K562 (cell line): ENCODE results near the gene ENSA. TPM values are rescaled to one million over a fixed set of nuclear protein-coding genes. Genes with fewer than 3 reads are reported as not detected.
A peak's percentile ranks its signal among the peaks of the same experiment; 100 is the strongest.

Source experiments
- BRD9 ChIP-seq: fragments of 450-650 bp; IDR thresholded peaks from 2 replicates; pipeline ENCODE4 v1.6.1; 2018; ENCODE audit warnings: low read depth; ENCODE audit not compliant: partially characterized antibody
- CREB1 ChIP-seq, 2 experiments: sonication (generic) in 1 of 2; formaldehyde crosslinking in 1 of 2; IDR thresholded peaks; 2 replicates each; pipeline versions ENCODE4 v1.6.1 to v1.8.0; 2012 to 2022; ENCODE audit warnings: inconsistent platforms in 1 of 2, mild to moderate bottlenecking in 1 of 2, missing genetic modification reagents in 1 of 2, moderate library complexity in 1 of 2
- EP300 ChIP-seq: IDR thresholded peaks from 2 replicates; pipeline ENCODE4 v1.6.1; 2012; ENCODE audit warnings: low read length, improper control_type of control experiment
- GTF2F1 ChIP-seq: IDR thresholded peaks from 2 replicates; pipeline ENCODE4 v1.6.1; 2011; ENCODE audit warnings: low read depth, low read length, improper control_type of control experiment
- HDAC2 ChIP-seq: fragments of 450-650 bp; IDR thresholded peaks from 2 replicates; pipeline ENCODE4 v1.6.1; 2016; ENCODE audit warnings: mild to moderate bottlenecking
- MEIS2 ChIP-seq: fragments of 450-650 bp; IDR thresholded peaks from 2 replicates; pipeline ENCODE4 v1.6.1; 2014; ENCODE audit warnings: mild to moderate bottlenecking; ENCODE audit not compliant: partially characterized antibody
- MTA2 ChIP-seq: fragments of 450-650 bp; IDR thresholded peaks from 2 replicates; pipeline ENCODE4 v1.6.1; 2016; ENCODE audit warnings: low read depth
- POLR2B ChIP-seq: fragments of 450-650 bp; IDR thresholded peaks from 2 replicates; pipeline ENCODE4 v1.6.1; 2018; ENCODE audit warnings: low read depth; ENCODE audit not compliant: partially characterized antibody
- TAF1 ChIP-seq: IDR thresholded peaks from 2 replicates; pipeline ENCODE4 v1.6.1; 2011; ENCODE audit warnings: mild to moderate bottlenecking, low read length, moderate library complexity; ENCODE audit not compliant: insufficient read depth, control insufficient read depth, severe bottlenecking; ENCODE audit errors: extremely low read depth
- ZNF239 ChIP-seq: fragments of 250-450 bp; sonication (Bioruptor Pico); IDR thresholded peaks from 2 replicates; pipeline ENCODE4 v1.4.0; 2020; ENCODE audit warnings: mild to moderate bottlenecking
- ZNF766 ChIP-seq: fragments of 200-800 bp; sonication (Bioruptor generic); conservative IDR thresholded peaks from 2 replicates; pipeline ENCODE4 v1.6.1; 2016; ENCODE audit warnings: missing genetic modification characterization, missing compliant biosample characterization
- polyA plus RNA-seq, 8 experiments: library from polyadenylated mRNA; depleted of rRNA in 4 of 8; stranded (reverse) in 5 of 8; unstranded in 3 of 8; fragments of >200 nt; fragmentation: Nextera tagmentation in 2 of 8; fragmentation: Illumina TruSeq in 1 of 8; extraction: Ambion mirVana in 2 of 8; extraction: Trizol in 1 of 8; gene quantifications; 2 replicates each; pipeline versions ENCODE4 v1.2.1 to v1.2.3, GENCODE V29; 2011 to 2014; ENCODE audit warnings: inconsistent platforms in 1 of 8, missing spikeins in 1 of 8
- total RNA-seq, 7 experiments: library from RNA; depleted of rRNA in 6 of 7; stranded (reverse); fragments of >200 nt in 6 of 7; fragmentation: Illumina TruSeq in 2 of 7; extraction: Trizol in 2 of 7; gene quantifications; 2 replicates each; pipeline versions ENCODE4 v1.2.1 to v1.2.3, GENCODE V29; 2011 to 2021; ENCODE audit warnings: low replicate concordance in 1 of 7
- TF ChIP-seq, protein P1 (sequence below): fragments of 250-450 bp; sonication (Bioruptor Pico); IDR thresholded peaks from 2 replicates; pipeline ENCODE4 v1.8.0; 2022; ENCODE audit warnings: moderate library complexity, mild to moderate bottlenecking, inconsistent platforms
- TF ChIP-seq, protein P2 (sequence below): fragments of 450-650 bp; IDR thresholded peaks from 2 replicates; pipeline ENCODE4 v1.7.1; 2018; ENCODE audit warnings: mild to moderate bottlenecking, low read depth; ENCODE audit not compliant: partially characterized antibody
- TF ChIP-seq, protein P3 (sequence below), 3 experiments: IDR thresholded peaks in 2 of 3; conservative IDR thresholded peaks in 1 of 3; 2 replicates each; pipeline ENCODE4 v1.5.1; 2011 to 2012; ENCODE audit warnings: low read length in 3 of 3, mild to moderate bottlenecking in 3 of 3, control low read depth in 2 of 3, improper control_type of control experiment in 1 of 3, inconsistent platforms in 1 of 3, low read depth in 1 of 3, mixed read lengths in 1 of 3, moderate library complexity in 1 of 3; ENCODE audit not compliant: insufficient read depth in 2 of 3
- TF ChIP-seq, protein P4 (sequence below): fragments of 250-450 bp; sonication (Bioruptor Pico); IDR thresholded peaks from 2 replicates; pipeline ENCODE4 v1.8.0; 2021; ENCODE audit warnings: mild to moderate bottlenecking, moderate library complexity

ENSA gene
- total and polyA plus RNA-seq, 9 of the 15 experiments (the other 6 are each of a cell fraction or from before 2014, with no cell fraction given), result 68.1 to 605 (median 188) TPM

DNA sequence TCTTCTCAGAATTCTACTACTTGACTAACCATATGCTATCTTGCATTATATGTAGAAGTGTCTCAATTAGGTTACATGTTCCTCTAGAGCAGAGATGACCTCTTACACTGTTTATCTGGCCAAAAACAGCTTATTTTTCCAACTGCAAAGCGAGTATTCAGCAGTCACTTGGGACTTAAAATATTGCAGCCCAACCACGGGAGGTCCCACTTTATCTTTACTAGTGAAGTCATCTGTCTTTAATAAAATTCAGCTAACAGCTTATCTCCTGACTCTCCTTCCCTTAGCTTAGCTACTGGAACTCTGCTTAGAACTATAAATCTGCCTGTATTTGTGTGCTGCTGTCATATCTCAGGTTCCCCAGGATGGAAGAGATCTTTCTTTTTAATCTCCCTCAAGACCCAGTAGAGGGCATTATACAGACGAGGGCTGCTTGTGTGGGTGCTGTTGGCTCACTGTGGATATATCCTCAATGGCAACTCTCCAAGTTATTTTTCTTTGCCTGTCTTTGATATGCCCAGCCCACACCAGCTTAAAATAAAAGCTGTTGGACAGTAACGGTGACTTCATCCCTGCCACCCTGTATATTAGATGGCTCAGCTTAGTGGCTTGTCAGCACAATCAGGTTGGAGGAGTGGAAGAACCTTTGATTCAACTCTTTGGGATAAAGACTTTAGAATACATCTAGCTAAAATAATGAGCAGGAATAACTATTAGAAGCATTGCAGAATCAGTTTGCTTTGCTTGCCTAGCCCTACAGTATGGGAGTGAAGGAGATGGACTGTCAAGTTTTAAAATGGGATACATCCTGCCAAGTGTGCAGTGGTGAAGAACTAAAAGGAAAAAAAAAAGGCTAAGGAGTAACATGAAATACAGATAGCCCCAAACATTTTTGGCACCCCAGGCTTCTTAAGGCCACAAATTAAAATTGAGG, 9.6 kb downstream of the ENSA start (continued):
- TF ChIP-seq, protein P1, sequence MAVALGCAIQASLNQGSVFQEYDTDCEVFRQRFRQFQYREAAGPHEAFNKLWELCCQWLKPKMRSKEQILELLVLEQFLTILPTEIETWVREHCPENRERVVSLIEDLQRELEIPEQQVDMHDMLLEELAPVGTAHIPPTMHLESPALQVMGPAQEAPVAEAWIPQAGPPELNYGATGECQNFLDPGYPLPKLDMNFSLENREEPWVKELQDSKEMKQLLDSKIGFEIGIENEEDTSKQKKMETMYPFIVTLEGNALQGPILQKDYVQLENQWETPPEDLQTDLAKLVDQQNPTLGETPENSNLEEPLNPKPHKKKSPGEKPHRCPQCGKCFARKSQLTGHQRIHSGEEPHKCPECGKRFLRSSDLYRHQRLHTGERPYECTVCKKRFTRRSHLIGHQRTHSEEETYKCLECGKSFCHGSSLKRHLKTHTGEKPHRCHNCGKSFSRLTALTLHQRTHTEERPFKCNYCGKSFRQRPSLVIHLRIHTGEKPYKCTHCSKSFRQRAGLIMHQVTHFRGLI (CRISPR knock-in tag), result 0 out of 2 replicates have a peak, but pooled peaks have one; percentile 55
- TF ChIP-seq MTA2 (peak; percentile 66), ZNF239 (CRISPR knock-in tag) (no peak), BRD9 (peak; percentile 83), MEIS2 (peak; percentile 100), TAF1 (no peak), EP300 (peak; percentile 93), GTF2F1 (no peak), CREB1 (IDR thresholded peaks at IDR 0.05) (peak; percentile 45; the same call in 1 of the 2 replicates), CREB1 (CRISPR knock-in tag; IDR thresholded peaks at IDR 0.05) (no peak), POLR2B (peak; percentile 10), HDAC2 (peak; percentile 90), ZNF766 (CRISPR knock-in tag) (peak; percentile 49; the same call in 1 of the 2 replicates)
- TF ChIP-seq, protein P2, sequence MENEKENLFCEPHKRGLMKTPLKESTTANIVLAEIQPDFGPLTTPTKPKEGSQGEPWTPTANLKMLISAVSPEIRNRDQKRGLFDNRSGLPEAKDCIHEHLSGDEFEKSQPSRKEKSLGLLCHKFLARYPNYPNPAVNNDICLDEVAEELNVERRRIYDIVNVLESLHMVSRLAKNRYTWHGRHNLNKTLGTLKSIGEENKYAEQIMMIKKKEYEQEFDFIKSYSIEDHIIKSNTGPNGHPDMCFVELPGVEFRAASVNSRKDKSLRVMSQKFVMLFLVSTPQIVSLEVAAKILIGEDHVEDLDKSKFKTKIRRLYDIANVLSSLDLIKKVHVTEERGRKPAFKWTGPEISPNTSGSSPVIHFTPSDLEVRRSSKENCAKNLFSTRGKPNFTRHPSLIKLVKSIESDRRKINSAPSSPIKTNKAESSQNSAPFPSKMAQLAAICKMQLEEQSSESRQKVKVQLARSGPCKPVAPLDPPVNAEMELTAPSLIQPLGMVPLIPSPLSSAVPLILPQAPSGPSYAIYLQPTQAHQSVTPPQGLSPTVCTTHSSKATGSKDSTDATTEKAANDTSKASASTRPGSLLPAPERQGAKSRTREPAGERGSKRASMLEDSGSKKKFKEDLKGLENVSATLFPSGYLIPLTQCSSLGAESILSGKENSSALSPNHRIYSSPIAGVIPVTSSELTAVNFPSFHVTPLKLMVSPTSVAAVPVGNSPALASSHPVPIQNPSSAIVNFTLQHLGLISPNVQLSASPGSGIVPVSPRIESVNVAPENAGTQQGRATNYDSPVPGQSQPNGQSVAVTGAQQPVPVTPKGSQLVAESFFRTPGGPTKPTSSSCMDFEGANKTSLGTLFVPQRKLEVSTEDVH, result peak; percentile 75
- TF ChIP-seq, protein P3, sequence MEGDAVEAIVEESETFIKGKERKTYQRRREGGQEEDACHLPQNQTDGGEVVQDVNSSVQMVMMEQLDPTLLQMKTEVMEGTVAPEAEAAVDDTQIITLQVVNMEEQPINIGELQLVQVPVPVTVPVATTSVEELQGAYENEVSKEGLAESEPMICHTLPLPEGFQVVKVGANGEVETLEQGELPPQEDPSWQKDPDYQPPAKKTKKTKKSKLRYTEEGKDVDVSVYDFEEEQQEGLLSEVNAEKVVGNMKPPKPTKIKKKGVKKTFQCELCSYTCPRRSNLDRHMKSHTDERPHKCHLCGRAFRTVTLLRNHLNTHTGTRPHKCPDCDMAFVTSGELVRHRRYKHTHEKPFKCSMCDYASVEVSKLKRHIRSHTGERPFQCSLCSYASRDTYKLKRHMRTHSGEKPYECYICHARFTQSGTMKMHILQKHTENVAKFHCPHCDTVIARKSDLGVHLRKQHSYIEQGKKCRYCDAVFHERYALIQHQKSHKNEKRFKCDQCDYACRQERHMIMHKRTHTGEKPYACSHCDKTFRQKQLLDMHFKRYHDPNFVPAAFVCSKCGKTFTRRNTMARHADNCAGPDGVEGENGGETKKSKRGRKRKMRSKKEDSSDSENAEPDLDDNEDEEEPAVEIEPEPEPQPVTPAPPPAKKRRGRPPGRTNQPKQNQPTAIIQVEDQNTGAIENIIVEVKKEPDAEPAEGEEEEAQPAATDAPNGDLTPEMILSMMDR (IDR thresholded peaks at IDR 0.05 in 2 of 3, conservative IDR thresholded peaks at IDR 0.05 in 1 of 3; ENCODE audit: insufficient read depth in 2 of 3, low read depth in 1 of 3, low read length in 3 of 3), result peak; percentile 51 to 63 (median 59); a peak in 5 of 6 replicates
- TF ChIP-seq, protein P4, sequence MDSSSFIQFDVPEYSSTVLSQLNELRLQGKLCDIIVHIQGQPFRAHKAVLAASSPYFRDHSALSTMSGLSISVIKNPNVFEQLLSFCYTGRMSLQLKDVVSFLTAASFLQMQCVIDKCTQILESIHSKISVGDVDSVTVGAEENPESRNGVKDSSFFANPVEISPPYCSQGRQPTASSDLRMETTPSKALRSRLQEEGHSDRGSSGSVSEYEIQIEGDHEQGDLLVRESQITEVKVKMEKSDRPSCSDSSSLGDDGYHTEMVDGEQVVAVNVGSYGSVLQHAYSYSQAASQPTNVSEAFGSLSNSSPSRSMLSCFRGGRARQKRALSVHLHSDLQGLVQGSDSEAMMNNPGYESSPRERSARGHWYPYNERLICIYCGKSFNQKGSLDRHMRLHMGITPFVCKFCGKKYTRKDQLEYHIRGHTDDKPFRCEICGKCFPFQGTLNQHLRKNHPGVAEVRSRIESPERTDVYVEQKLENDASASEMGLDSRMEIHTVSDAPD (CRISPR knock-in tag), result no peak
